Parathyroid adenoma (tissue), 2 donors: ENCODE data around the gene MIPOL1.

Experiments
- H2AFZ ChIP-seq: fragments of 300-600 bp; sonication (generic); one replicate; pipeline ENCODE4 v1.7.0; 2017; ENCODE audit warnings: antibody characterized with exemption, mild to moderate bottlenecking
- H3K27ac ChIP-seq: fragments of 300-600 bp; sonication (generic); one replicate; pipeline ENCODE4 v1.7.0; 2017
- H3K27me3 ChIP-seq: fragments of 300-600 bp; sonication (generic); one replicate; pipeline ENCODE4 v1.7.0; 2017; ENCODE audit warnings: low read length; ENCODE audit not compliant: control insufficient read depth, insufficient read depth
- H3K36me3 ChIP-seq: fragments of 300-600 bp; sonication (generic); one replicate; pipeline ENCODE4 v1.7.0; 2017; ENCODE audit warnings: low read length; ENCODE audit not compliant: control insufficient read depth, insufficient read depth
- H3K4me1 ChIP-seq: fragments of 300-600 bp; sonication (generic); one replicate; pipeline ENCODE4 v1.7.0; 2017; ENCODE audit warnings: control low read depth
- H3K4me2 ChIP-seq: fragments of 300-600 bp; sonication (generic); one replicate; pipeline ENCODE4 v1.7.0; 2017; ENCODE audit warnings: low read length
- H3K4me3 ChIP-seq: fragments of 300-600 bp; sonication (generic); one replicate; pipeline ENCODE4 v1.7.0; 2017; ENCODE audit warnings: low read depth, low read length
- H3K79me2 ChIP-seq: fragments of 300-600 bp; sonication (generic); one replicate; pipeline ENCODE4 v1.7.0; 2017; ENCODE audit warnings: control low read depth
- H3K9ac ChIP-seq: fragments of 300-600 bp; sonication (generic); one replicate; pipeline ENCODE4 v1.7.0; 2017; ENCODE audit warnings: mild to moderate bottlenecking
- H3K9me3 ChIP-seq: fragments of 300-600 bp; sonication (generic); one replicate; pipeline ENCODE4 v1.7.0; 2017; ENCODE audit warnings: low read length; ENCODE audit not compliant: control insufficient read depth
- TF ChIP-seq, protein P1 (sequence below): fragments of 300-600 bp; sonication (generic); IDR thresholded peaks from one replicate; pipeline ENCODE4 v1.7.0; 2017; ENCODE audit warnings: antibody characterized with exemption, mild to moderate bottlenecking
- donor health status: primary hyperparathyroidism.

MIPOL1 gene

DNA sequence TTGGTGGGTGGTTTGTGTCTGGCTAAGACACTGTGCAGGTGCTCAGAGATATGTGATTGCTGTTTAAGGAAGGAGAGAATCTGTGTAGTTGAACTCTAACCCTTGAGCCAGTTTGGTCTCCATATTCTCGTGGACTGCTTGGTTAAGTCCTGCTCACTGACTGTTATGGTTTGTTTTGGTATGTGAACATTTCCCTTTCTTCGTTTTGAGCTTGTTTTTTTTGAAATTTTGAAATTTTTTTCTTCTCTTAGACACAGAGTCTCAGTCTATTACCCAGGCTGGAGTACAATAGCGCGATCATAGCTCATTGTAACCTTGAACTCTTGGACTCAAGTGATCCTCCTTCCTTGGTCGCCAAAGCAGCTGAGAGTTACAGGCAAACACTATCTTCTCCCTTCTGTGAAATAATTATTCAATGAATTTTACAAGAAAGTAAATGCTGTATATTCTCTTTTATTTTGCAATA lies 40.0 kb downstream of the MIPOL1 start:
- Histone ChIP-seq H2AFZ (no peak overlapping the region), H3K79me2 (no peaks in the 10 kb centered on the region), H3K4me1 (no peaks in the 10 kb centered on the region), H3K27me3 (no peaks in the 10 kb centered on the region), H3K9me3 (no peaks in the 10 kb centered on the region), H3K4me2 (no peak overlapping the region), H3K4me3 (no peak overlapping the region), H3K27ac (no peak overlapping the region), H3K36me3 (no peaks in the 10 kb centered on the region), H3K9ac (no peak overlapping the region)
- TF ChIP-seq, protein P1, sequence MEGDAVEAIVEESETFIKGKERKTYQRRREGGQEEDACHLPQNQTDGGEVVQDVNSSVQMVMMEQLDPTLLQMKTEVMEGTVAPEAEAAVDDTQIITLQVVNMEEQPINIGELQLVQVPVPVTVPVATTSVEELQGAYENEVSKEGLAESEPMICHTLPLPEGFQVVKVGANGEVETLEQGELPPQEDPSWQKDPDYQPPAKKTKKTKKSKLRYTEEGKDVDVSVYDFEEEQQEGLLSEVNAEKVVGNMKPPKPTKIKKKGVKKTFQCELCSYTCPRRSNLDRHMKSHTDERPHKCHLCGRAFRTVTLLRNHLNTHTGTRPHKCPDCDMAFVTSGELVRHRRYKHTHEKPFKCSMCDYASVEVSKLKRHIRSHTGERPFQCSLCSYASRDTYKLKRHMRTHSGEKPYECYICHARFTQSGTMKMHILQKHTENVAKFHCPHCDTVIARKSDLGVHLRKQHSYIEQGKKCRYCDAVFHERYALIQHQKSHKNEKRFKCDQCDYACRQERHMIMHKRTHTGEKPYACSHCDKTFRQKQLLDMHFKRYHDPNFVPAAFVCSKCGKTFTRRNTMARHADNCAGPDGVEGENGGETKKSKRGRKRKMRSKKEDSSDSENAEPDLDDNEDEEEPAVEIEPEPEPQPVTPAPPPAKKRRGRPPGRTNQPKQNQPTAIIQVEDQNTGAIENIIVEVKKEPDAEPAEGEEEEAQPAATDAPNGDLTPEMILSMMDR: no peak

DNA sequence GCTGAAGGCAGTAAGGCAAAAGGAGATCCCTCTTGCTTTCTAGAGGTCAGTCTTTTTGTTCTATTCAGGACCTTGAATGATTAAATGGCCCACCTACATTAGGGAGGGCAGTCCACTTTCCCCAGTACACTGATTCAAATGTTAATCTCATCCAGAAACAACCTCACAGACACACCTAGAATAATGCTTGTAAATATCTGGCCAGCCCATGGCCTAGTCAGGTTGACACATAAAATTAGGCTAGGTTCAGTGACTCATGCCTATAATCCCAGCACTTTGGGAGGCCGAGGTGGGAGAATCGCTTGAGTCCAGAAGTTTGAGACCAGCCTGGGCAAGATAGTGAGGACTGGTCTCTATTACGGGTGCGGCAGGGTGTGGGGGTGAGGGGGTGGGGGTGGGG lies 43.5 kb downstream of the MIPOL1 start:
- no peak overlapping the region for H3K4me2 ChIP-seq
- TF ChIP-seq, protein P1: no peak
- no peaks in the 10 kb centered on the region for H3K79me2 ChIP-seq
- no peak overlapping the region for H2AFZ ChIP-seq
- H3K4me1 ChIP-seq: no peaks in the 10 kb centered on the region
- no peaks in the 10 kb centered on the region for H3K9me3 ChIP-seq
- H3K36me3 ChIP-seq: no peaks in the 10 kb centered on the region
- no peak overlapping the region for H3K9ac ChIP-seq
- no peak overlapping the region for H3K4me3 ChIP-seq
- no peak overlapping the region for H3K27ac ChIP-seq
- H3K27me3 ChIP-seq: no peaks in the 10 kb centered on the region

DNA sequence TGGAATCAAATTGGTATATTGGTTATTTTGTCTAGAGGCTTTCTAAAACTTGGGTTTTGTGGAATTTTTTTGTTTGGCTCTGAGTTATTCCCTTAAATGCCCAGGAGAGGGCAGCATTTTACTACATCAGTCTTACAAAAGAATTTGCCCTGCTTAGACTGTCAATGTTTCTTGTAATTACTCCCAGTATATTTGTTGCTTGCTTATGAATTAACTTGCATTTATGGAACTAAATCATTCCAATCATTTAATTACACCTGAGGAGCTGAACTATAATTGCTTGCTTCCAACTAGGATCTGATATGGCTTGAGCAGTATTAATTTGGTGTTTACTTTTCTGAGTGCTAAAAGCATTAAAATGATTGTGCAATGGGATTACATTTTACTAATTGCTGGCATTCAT lies 48.7 kb downstream of the MIPOL1 start:
- Histone ChIP-seq H2AFZ (no peak overlapping the region), H3K4me2 (no peak overlapping the region), H3K36me3 (no peaks in the 10 kb centered on the region), H3K4me3 (no peak overlapping the region), H3K79me2 (no peaks in the 10 kb centered on the region), H3K9ac (no peak overlapping the region), H3K27me3 (no peaks in the 10 kb centered on the region), H3K27ac (no peak overlapping the region), H3K4me1 (no peaks in the 10 kb centered on the region), H3K9me3 (no peaks in the 10 kb centered on the region)
- TF ChIP-seq, protein P1: peak; percentile 67

DNA sequence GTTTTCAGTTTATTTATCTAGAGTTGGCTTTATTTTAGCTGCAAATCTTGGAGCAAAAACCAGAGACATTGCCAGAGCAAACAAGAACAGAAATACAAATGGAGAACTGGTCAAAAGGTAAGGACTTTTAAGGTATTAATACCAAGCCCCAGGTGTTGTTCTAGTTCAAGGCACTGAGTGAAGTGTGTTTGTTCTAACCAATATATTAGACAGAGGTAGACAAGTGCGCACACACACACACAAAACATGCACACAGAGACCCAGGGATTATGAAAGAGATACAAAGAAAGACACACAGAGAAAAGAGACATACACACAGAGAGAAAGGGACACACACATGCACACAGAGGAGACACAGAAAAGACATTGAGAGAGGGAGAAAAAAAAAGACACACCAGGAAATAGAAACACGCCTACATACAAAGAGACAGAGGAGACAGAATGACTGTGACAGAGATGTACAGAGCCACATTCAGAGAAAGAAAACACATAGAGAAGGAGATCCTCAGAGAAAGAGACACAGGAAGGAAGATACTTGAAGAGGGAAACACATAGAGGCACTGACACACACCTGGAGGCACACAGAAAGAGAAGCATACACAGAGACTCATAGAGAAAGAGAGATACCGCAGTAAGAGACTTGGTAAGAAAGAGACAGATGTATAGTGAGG lies 50.2 kb downstream of the MIPOL1 start:
- Histone ChIP-seq H3K9ac (no peak overlapping the region), H3K27ac (no peak overlapping the region), H3K36me3 (no peaks in the 10 kb centered on the region), H3K79me2 (no peaks in the 10 kb centered on the region), H2AFZ (no peak overlapping the region), H3K27me3 (no peaks in the 10 kb centered on the region), H3K4me1 (no peaks in the 10 kb centered on the region), H3K9me3 (no peaks in the 10 kb centered on the region), H3K4me2 (no peak overlapping the region), H3K4me3 (no peak overlapping the region)
- TF ChIP-seq, protein P1: no peak

DNA sequence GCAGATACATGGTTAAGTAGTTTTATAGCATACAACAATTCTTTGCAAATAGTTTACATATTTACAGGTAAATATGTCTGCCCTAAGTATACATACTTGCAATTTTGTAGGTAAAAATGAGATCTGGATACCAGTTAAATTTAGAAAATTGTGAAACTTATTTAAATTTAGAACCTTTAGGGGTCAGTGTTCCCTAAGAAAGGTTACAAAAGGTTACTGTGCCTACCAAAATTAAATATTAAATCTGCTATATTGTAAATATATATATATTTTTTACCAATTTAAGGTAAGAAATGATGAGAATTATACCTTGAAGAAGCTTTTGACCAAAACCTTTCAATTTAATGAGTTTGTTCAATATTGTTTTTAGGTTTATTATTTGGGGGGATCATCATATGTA lies 54.0 kb downstream of the MIPOL1 start:
- Histone ChIP-seq H3K79me2 (no peaks in the 10 kb centered on the region), H3K9me3 (no peaks in the 10 kb centered on the region), H3K27ac (no peak overlapping the region), H3K9ac (no peak overlapping the region), H3K4me2 (no peak overlapping the region), H3K4me1 (no peaks in the 10 kb centered on the region), H3K27me3 (no peaks in the 10 kb centered on the region), H3K4me3 (no peak overlapping the region), H3K36me3 (no peaks in the 10 kb centered on the region), H2AFZ (no peak overlapping the region)
- TF ChIP-seq, protein P1: no peak
